ENCODE measurements around the gene IFI27L1.

Gene IFI27L1

DNA sequence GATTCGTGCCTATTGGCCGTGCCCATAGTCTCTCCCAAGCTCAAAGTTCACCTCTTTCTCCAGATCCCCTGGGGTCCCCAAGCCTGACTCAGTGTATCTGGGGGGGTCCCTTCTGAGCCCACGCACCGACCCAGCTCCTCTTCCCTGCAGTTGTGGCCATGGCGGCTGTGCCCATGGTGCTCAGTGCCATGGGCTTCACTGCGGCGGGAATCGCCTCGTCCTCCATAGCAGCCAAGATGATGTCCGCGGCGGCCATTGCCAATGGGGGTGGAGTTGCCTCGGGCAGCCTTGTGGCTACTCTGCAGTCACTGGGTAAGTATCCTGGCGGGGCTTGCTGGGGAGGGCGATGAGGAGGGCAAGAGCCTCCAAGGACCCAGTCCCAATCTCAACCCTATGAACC, 34.5 kb downstream of the IFI27L1 start:
- no peak for DNase-seq (ENCODE audit: low read depth, low spot score)
- H3K4me3 ChIP-seq (ENCODE audit: low read depth, low read length) = no peak overlapping the region
- in situ Hi-C loops (cut with HindIII; ENCODE audit: low sequenced_read_pairs) = no loop called here
- TF ChIP-seq, protein P1, sequence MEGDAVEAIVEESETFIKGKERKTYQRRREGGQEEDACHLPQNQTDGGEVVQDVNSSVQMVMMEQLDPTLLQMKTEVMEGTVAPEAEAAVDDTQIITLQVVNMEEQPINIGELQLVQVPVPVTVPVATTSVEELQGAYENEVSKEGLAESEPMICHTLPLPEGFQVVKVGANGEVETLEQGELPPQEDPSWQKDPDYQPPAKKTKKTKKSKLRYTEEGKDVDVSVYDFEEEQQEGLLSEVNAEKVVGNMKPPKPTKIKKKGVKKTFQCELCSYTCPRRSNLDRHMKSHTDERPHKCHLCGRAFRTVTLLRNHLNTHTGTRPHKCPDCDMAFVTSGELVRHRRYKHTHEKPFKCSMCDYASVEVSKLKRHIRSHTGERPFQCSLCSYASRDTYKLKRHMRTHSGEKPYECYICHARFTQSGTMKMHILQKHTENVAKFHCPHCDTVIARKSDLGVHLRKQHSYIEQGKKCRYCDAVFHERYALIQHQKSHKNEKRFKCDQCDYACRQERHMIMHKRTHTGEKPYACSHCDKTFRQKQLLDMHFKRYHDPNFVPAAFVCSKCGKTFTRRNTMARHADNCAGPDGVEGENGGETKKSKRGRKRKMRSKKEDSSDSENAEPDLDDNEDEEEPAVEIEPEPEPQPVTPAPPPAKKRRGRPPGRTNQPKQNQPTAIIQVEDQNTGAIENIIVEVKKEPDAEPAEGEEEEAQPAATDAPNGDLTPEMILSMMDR (IDR thresholded peaks at IDR 0.05; ENCODE audit: low read depth, low read length) = no peak

DNA sequence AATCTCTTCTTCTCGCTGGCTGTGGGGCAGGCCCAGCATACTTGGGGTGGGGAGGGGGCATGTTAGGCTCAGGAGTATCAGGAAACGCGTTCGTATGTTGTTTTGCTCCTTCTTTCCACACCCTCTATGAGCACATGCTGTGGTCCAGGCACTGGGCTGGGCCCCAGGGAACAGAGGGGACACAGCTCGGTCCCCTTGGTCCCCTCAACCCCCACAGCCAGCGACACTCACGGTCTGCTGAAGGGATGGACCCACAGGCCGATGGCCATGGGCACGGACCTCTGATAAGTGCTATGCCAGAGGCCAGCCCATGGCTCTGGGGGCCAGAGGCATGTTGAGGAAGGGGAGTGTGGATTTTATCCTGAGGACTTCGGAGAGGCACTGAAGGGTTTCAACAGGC, 35.6 kb downstream of the IFI27L1 start:
- DNase-seq (ENCODE audit: low read depth, low spot score) = no peak
- TF ChIP-seq, protein P1 (IDR thresholded peaks at IDR 0.05; ENCODE audit: low read depth, low read length) = no peak
- H3K4me3 ChIP-seq (ENCODE audit: low read depth, low read length) = no peak overlapping the region
- in situ Hi-C loops (cut with HindIII; ENCODE audit: low sequenced_read_pairs) = no loop called here

DNA sequence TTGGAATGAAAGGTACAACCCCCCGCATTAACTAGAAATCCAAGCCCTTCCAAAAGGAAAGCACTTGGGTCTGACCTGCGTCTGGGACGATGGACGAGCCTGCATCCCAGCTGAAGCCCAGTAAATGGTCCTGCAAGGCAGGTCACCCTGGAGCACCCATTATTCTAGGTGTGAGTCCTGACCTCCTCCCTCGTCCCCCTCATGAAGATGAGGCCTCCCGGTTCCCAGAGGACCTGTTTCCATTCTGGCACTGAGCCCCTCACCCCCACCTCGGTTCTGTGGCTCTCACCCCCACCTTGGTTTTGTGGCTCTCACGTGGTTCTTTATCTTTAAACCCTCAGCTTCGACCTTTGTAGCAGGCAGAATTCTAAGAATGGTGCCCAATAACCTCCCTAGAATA, 36.7 kb downstream of the IFI27L1 start:
- in situ Hi-C loops (cut with HindIII; ENCODE audit: low sequenced_read_pairs) = no loop called here
- TF ChIP-seq, protein P1 (IDR thresholded peaks at IDR 0.05; ENCODE audit: low read depth, low read length) = no peak
- DNase-seq (ENCODE audit: low read depth, low spot score) = no peak
- H3K4me3 ChIP-seq (ENCODE audit: low read depth, low read length) = no peak overlapping the region

DNA sequence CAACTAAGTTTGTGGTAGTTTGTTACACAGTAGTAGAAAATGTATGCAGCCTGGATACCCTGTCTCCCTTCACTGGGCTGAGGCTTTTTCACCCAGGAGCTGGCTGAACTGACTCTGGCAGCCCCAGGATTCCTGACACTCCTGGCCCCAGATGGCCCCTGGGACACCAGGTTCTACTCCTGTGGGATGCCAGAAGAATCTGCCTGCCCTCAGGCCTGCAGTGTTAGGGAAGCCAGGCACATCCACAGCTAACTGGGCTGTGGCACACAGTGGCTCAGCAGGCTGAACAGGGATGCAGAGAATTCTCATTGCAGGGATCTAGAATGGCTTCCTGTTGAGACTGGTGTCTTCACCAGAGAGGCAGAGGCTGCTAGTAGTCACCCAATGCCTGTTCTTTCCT, 38.0 kb downstream of the IFI27L1 start:
- TF ChIP-seq, protein P1 (IDR thresholded peaks at IDR 0.05; ENCODE audit: low read depth, low read length) = no peak
- in situ Hi-C loops (cut with HindIII; ENCODE audit: low sequenced_read_pairs) = no loop called here
- no peak overlapping the region for H3K4me3 ChIP-seq (ENCODE audit: low read depth, low read length)
- DNase-seq (ENCODE audit: low read depth, low spot score) = no peak

DNA sequence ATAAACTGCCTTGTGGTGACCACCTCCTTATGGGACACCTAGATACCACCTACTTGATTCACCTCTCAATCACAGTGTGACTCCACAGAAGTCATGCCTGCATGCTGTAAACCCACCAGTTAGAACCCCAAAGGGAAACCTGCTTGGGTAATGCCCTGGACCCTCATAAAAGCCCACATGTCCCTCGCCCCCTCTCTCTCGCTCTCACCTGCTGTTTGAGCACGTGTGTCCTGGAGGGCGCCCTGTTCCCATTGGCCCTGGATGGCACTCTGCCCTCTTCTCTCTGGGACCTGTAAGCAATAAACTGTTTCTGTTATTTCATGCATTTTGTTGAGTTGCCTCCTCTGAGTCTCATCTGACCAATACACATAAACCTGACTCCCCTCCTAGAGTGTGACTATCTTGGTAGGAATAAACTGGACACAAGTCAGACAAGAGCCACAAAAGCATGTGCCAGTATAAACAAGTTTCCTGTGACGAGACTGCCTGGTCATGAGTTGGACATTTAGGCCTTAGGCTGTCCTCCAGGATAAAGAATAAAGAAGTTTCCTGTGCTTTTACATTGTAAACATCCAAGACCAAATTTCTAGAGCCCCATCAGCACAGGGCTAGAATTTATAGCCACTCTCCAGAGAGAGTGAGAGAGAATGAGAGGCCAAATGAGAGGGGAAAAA, 39.7 kb downstream of the IFI27L1 start:
- in situ Hi-C loops (cut with HindIII; ENCODE audit: low sequenced_read_pairs) = no loop called here
- TF ChIP-seq, protein P1 (IDR thresholded peaks at IDR 0.05; ENCODE audit: low read depth, low read length) = no peak
- peak; percentile 76 for DNase-seq (ENCODE audit: low read depth, low spot score)
- no peak overlapping the region for H3K4me3 ChIP-seq (ENCODE audit: low read depth, low read length)

DNA sequence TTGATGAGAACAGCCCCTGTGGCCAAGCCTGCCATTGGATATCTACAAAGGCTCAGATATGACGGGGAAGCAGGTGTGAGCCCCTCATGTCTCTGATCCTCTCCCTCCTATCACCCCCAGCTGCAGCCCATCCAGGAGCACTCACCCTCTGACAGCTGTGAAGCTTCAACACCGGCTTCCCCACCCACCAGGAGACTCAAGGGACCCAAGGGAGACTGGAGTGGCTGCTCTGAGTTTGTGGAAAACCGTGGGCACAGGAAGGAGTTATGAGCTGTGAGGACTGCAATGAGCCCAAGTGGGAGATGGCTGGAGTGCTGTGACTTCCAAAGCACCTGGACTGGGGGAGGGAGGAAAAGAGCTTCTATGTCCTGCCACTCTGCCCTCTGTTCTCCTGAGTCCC, 40.4 kb downstream of the IFI27L1 start:
- in situ Hi-C loops (cut with HindIII; ENCODE audit: low sequenced_read_pairs) = no loop called here
- no peak for DNase-seq (ENCODE audit: low read depth, low spot score)
- no peak overlapping the region for H3K4me3 ChIP-seq (ENCODE audit: low read depth, low read length)
- TF ChIP-seq, protein P1 (IDR thresholded peaks at IDR 0.05; ENCODE audit: low read depth, low read length) = no peak
